ENCODE data around the gene ITGA3. TPM values are rescaled to one million over a fixed set of nuclear protein-coding genes. Genes with fewer than 3 reads are reported as not detected.

ITGA3 gene
- total and polyA plus RNA-seq, 2 experiments from 2014 or later: 28.5 to 32.8 TPM

GRCh38 chr17:50139185-50139783 lies 83.4 kb downstream of the ITGA3 start:
- no peak overlapping the region for H3K4me2 ChIP-seq
- no peak overlapping the region for H3K27ac ChIP-seq
- H4K20me1 ChIP-seq (ENCODE audit: insufficient read depth, poor library complexity, severe bottlenecking): peaks cover 4% of the 10 kb centered on the region
- no peak for DNase-seq (ENCODE audit: low spot score)
- H3K36me3 ChIP-seq (replicated peaks; ENCODE audit: insufficient read depth, low read depth): no peaks in the 10 kb centered on the region
- TF ChIP-seq EZH2 (IDR thresholded peaks at IDR 0.05; ENCODE audit: borderline replicate concordance) (no peak), EZH2phosphoT487 (IDR thresholded peaks at IDR 0.05; ENCODE audit: low read depth, severe bottlenecking, unreplicated experiment) (no peak), CTCF (IDR thresholded peaks at IDR 0.05; ENCODE audit: poor library complexity) (no peak)
- 94% methylated on average over 15 of the region's 15 CpGs for WGBS (ENCODE audit: low lambda C conversion rate, missing lambda C conversion rate)
- H3K27me3 ChIP-seq: no peaks in the 10 kb centered on the region
- no peaks in the 10 kb centered on the region for H3K9me3 ChIP-seq (ENCODE audit: low read depth)
- no peak overlapping the region for H3K4me3 ChIP-seq
- H3K79me2 ChIP-seq: no peaks in the 10 kb centered on the region
- H3K9me2 ChIP-seq (replicated peaks; ENCODE audit: insufficient read depth): no peaks in the 10 kb centered on the region
- H2AFZ ChIP-seq: no peak overlapping the region
- no peaks in the 10 kb centered on the region for H3K4me1 ChIP-seq (ENCODE audit: insufficient read depth)

Other genes with a start within 250 kb of the ITGA3 start
- gene TAC4, start 208.0 kb upstream of the ITGA3 start, total RNA-seq: not detected in 2 replicates
- gene TAC4, start 208.0 kb upstream of the ITGA3 start, polyA plus RNA-seq: not detected in 2 replicates
- gene DLX4, start 86.9 kb upstream of the ITGA3 start, total RNA-seq: 0.17 and 0.32 TPM in 2 replicates
- 1.4 and 3.7 TPM in 2 replicates for gene DLX4, start 86.9 kb upstream of the ITGA3 start, polyA plus RNA-seq
- gene DLX3, start 60.9 kb upstream of the ITGA3 start, total RNA-seq: 0.37 and 0.88 TPM in 2 replicates
- gene DLX3, start 60.9 kb upstream of the ITGA3 start, polyA plus RNA-seq: 0.55 and 1.1 TPM in 2 replicates
- gene PDK2, start 39.2 kb downstream of the ITGA3 start, total RNA-seq: 35.5 and 42.7 TPM in 2 replicates
- 55.8 and 56.9 TPM in 2 replicates for gene PDK2, start 39.2 kb downstream of the ITGA3 start, polyA plus RNA-seq
- 2.4 and 3.1 TPM in 2 replicates for gene SAMD14, start 74.0 kb downstream of the ITGA3 start, total RNA-seq
- 3.1 and 4.2 TPM in 2 replicates for gene SAMD14, start 74.0 kb downstream of the ITGA3 start, polyA plus RNA-seq
- gene PPP1R9B, start 94.6 kb downstream of the ITGA3 start, total RNA-seq: 22.5 and 26.2 TPM in 2 replicates
- gene PPP1R9B, start 94.6 kb downstream of the ITGA3 start, polyA plus RNA-seq: 5.1 and 6.7 TPM in 2 replicates
- 0.37 TPM in 1 of 2 replicates, not detected in the other for gene SGCA, start 109.9 kb downstream of the ITGA3 start, total RNA-seq
- 0.83 and 2.2 TPM in 2 replicates for gene SGCA, start 109.9 kb downstream of the ITGA3 start, polyA plus RNA-seq
- gene COL1A1, start 145.5 kb downstream of the ITGA3 start, total RNA-seq: 351 and 1,063 TPM in 2 replicates
- gene COL1A1, start 145.5 kb downstream of the ITGA3 start, polyA plus RNA-seq: 5,822 and 6,071 TPM in 2 replicates
- gene TMEM92, start 218.4 kb downstream of the ITGA3 start, total RNA-seq: 6.9 and 11.3 TPM in 2 replicates
- 21.7 and 24.0 TPM in 2 replicates for gene TMEM92, start 218.4 kb downstream of the ITGA3 start, polyA plus RNA-seq

All from hepatocyte (in vitro differentiated cells).